ENCODE results near the gene FERMT2.

FERMT2 gene

DNA sequence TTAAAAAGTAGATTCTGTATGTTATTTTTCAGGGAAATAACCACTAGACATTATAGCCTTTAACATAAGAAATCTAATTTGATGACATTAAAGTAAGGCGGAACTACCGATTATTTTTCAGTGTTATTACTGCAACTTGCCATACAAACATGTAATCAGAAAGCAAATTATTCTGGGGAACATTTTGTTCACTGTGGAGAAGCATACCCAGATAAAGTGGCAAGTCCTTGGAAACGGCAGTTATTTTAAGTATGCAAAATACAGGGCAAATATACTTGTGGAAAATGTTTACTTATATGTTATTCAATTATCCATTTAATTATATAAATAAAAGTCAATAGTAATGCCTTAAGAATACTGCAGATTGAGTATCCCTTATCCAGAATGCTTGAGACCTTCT is 71.9 kb downstream of the FERMT2 start:
- H3K4me3 ChIP-seq: no peak overlapping the region
- no peaks in the 10 kb centered on the region for H4K20me1 ChIP-seq
- no peak overlapping the region for H3K4me2 ChIP-seq
- no peaks in the 10 kb centered on the region for H3K9me3 ChIP-seq (replicated peaks in 1 of 11)
- no peaks in the 10 kb centered on the region for H3K27me3 ChIP-seq
- peaks cover 0 to 4% (median 0%) of the 10 kb centered on the region in 10 experiments; a peak in 1 of 20 replicates for H3K4me1 ChIP-seq
- TF ChIP-seq Cebpa-rat (IDR thresholded peaks at IDR 0.05): no peak
- no peak overlapping the region for H3K27ac ChIP-seq
- no peak overlapping the region for H3K9ac ChIP-seq
- H3K36me3 ChIP-seq: no peaks in the 10 kb centered on the region

DNA sequence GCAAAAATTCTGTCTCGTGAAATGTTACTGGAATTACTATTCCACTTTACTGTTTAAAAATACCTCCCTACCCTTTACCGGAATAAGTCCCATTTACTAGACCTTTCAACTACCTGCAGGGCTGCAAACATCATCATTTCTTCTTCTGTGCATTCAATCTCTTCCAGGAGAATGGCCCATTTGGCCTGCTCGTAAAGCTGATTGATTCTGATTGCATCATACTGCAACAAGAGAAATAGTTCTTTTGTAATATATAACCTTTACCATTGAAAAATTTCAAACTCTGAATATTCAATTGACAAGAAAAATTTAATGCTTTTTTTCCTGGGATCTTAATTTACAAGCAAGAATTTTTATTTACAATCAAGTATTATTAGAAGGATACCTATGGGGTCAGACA is 72.4 kb downstream of the FERMT2 start:
- H3K36me3 ChIP-seq: no peaks in the 10 kb centered on the region
- H3K9ac ChIP-seq: no peak overlapping the region
- H3K4me2 ChIP-seq: no peak overlapping the region
- TF ChIP-seq Cebpa-rat (IDR thresholded peaks at IDR 0.05): peak in 3 of 11 experiments; percentile 38 to 60 (median 38); a peak in 2 of 22 replicates
- no peaks in the 10 kb centered on the region for H3K9me3 ChIP-seq (replicated peaks in 1 of 11)
- H3K27ac ChIP-seq: no peak overlapping the region
- no peaks in the 10 kb centered on the region for H4K20me1 ChIP-seq
- H3K27me3 ChIP-seq: no peaks in the 10 kb centered on the region
- peaks cover 0 to 4% (median 0%) of the 10 kb centered on the region in 10 experiments; a peak in 1 of 20 replicates for H3K4me1 ChIP-seq
- H3K4me3 ChIP-seq: no peak overlapping the region

DNA sequence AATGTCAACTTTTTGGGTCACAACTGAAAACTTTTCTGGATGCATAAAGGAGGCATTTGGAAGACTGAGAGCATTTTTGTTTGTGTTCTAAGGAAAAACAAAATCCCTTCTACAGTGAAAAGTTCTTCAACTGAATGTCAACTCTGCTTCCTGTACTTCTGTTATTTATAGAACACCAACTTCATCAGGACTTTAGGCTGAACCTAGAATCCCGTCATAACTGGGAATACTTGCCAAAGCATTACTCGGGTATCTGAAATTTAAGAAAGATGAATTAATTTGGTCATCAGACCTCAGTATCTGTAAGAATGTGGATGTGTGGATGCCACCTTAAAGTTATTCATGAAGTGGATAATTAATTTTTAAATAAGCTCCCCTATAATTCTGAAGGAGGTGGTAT is 73.2 kb downstream of the FERMT2 start:
- H3K9me3 ChIP-seq (replicated peaks in 1 of 11): no peaks in the 10 kb centered on the region
- H3K9ac ChIP-seq: no peak overlapping the region
- H3K4me1 ChIP-seq: peaks cover 0 to 4% (median 0%) of the 10 kb centered on the region in 10 experiments; a peak in 1 of 20 replicates
- no peaks in the 10 kb centered on the region for H3K27me3 ChIP-seq
- no peak overlapping the region for H3K27ac ChIP-seq
- no peaks in the 10 kb centered on the region for H4K20me1 ChIP-seq
- TF ChIP-seq Cebpa-rat (IDR thresholded peaks at IDR 0.05): no peak
- H3K36me3 ChIP-seq: no peaks in the 10 kb centered on the region
- H3K4me2 ChIP-seq: peak overlapping the region in 1 of 11 experiments; percentile 19; a peak in 1 of 22 replicates
- no peak overlapping the region for H3K4me3 ChIP-seq

DNA sequence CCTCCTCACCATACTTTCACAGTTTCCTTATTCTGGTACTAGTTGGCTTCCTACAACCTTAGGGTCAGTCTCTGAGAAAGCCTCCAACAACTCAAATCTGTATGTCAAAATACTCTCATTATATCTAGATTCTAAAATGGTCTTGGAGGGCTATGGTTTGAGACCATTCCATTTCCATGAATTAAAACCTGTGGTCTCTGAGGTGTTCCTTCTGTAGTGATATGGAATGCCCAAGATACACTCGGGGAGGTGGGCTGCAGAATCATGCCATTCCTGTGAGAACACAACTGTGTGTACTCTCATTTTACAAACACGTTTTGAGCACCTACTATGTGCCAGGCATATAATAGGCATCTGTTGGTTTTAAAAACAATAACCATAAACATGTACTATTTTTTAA is 74.0 kb downstream of the FERMT2 start:
- no peaks in the 10 kb centered on the region for H3K9me3 ChIP-seq (replicated peaks in 1 of 11)
- no peaks in the 10 kb centered on the region for H3K27me3 ChIP-seq
- H3K4me3 ChIP-seq: no peak overlapping the region
- no peaks in the 10 kb centered on the region for H4K20me1 ChIP-seq
- H3K36me3 ChIP-seq: no peaks in the 10 kb centered on the region
- no peak overlapping the region for H3K27ac ChIP-seq
- H3K4me2 ChIP-seq: no peak overlapping the region; a peak in 1 of 22 replicates
- H3K9ac ChIP-seq: no peak overlapping the region
- no peak for TF ChIP-seq Cebpa-rat (IDR thresholded peaks at IDR 0.05)
- H3K4me1 ChIP-seq: peaks cover 0 to 4% (median 0%) of the 10 kb centered on the region in 10 experiments; a peak in 1 of 20 replicates

DNA sequence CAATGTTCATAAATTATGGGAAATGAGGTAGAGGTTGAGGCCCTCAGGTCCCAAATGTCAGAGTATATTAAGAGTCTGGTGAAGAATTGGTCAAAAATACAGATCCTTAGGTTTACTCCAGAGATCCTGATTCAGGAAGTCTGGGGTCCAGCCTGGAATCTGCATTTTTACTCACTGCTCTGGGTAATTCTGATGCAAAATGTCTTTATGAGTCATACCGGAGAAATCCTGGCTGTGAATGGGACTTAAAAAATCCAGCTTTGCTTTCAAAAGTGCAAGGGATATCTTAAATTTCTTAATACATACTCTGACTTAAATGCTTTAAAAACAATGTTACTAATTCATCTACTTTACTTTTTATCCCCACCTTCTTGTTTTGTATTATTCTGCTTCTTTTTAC is 74.5 kb downstream of the FERMT2 start:
- no peaks in the 10 kb centered on the region for H3K9me3 ChIP-seq (replicated peaks in 1 of 11)
- no peak overlapping the region for H3K4me3 ChIP-seq
- no peak for TF ChIP-seq Cebpa-rat (IDR thresholded peaks at IDR 0.05)
- no peaks in the 10 kb centered on the region for H4K20me1 ChIP-seq
- no peak overlapping the region for H3K4me2 ChIP-seq
- H3K36me3 ChIP-seq: no peaks in the 10 kb centered on the region; a peak in 1 of 22 replicates
- peaks cover 0 to 4% (median 0%) of the 10 kb centered on the region in 10 experiments; a peak in 1 of 20 replicates for H3K4me1 ChIP-seq
- no peaks in the 10 kb centered on the region for H3K27me3 ChIP-seq
- H3K9ac ChIP-seq: no peak overlapping the region
- no peak overlapping the region for H3K27ac ChIP-seq

DNA sequence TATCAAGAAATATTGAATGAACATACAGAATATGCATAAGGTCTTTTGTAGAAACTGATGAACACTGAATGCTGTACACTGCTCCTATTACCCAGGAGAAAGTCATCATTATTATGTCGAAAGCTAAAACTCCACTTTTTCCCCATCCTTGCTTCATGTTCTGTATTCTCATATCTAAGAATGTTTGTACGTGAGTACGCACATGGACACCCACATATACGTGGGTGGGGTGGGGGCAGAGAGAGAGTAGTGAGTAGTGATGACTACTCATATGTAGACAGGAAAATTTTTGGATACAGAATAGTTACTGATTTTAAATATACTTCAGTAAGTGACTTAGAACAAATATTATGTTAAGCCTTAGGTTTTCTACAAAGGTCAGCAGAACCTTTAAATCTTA is 75.1 kb downstream of the FERMT2 start:
- Histone ChIP-seq H4K20me1 (no peaks in the 10 kb centered on the region), H3K9me3 (replicated peaks in 1 of 11) (no peaks in the 10 kb centered on the region), H3K4me3 (no peak overlapping the region), H3K36me3 (peaks cover 0 to 4% (median 0%) of the 10 kb centered on the region in 11 experiments; a peak in 1 of 22 replicates), H3K27ac (no peak overlapping the region), H3K4me1 (peaks cover 0 to 4% (median 0%) of the 10 kb centered on the region in 10 experiments; a peak in 1 of 20 replicates), H3K9ac (no peak overlapping the region), H3K4me2 (no peak overlapping the region), H3K27me3 (no peaks in the 10 kb centered on the region)
- TF ChIP-seq Cebpa-rat (IDR thresholded peaks at IDR 0.05): no peak

DNA sequence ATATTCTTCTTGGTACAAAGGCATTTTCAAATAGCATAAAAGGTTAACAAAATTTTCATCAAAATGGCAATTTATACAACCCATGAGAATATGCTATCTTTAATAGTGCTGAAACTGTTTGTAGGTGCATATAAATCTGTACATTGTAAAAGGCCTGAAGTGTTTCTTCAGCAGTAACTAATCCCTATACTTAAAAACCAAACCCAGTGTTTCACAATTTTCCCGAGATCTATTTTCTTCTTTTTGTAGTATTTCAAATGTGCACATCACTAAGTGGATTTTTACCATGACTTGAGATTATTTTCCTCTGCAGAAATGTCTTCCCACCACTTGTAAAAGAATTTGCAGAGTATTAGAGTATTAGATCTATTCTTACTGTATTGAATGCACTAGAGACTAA is 76.5 kb downstream of the FERMT2 start:
- no peaks in the 10 kb centered on the region for H3K9me3 ChIP-seq (replicated peaks in 1 of 11)
- H3K27me3 ChIP-seq: no peaks in the 10 kb centered on the region
- no peak overlapping the region for H3K9ac ChIP-seq
- H3K4me1 ChIP-seq: peaks cover 0 to 4% (median 0%) of the 10 kb centered on the region in 10 experiments; a peak in 1 of 20 replicates
- peaks cover 0 to 4% (median 0%) of the 10 kb centered on the region in 11 experiments; a peak in 1 of 22 replicates for H3K36me3 ChIP-seq
- H4K20me1 ChIP-seq: no peaks in the 10 kb centered on the region
- H3K27ac ChIP-seq: no peak overlapping the region
- H3K4me2 ChIP-seq: no peak overlapping the region
- TF ChIP-seq Cebpa-rat (IDR thresholded peaks at IDR 0.05): no peak
- H3K4me3 ChIP-seq: no peak overlapping the region

DNA sequence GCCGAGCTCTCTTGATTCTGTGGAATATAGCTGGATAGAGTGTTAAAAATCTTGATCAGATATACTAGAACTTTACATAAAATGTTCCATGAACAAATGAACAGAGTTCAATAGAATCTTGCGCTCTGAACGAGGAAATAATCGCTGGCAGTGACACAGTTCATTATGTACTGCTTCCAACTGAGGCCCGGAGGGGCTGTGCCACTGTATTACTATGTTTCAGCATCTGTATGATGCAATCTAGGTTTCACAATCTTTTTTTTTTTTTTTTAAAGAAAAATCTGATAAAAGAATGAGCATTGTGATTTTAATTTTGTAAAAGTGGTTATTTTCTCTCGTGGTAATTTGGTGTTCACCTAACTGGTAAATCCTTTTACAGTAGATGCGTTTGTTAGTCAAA is 77.2 kb downstream of the FERMT2 start:
- no peak overlapping the region for H3K9ac ChIP-seq
- no peak overlapping the region for H3K4me3 ChIP-seq
- H3K9me3 ChIP-seq (replicated peaks in 1 of 11): no peaks in the 10 kb centered on the region
- no peaks in the 10 kb centered on the region for H3K27me3 ChIP-seq
- H3K4me1 ChIP-seq: peaks cover 0 to 4% (median 0%) of the 10 kb centered on the region in 10 experiments; a peak in 1 of 20 replicates
- H3K4me2 ChIP-seq: no peak overlapping the region
- peaks cover 0 to 4% (median 0%) of the 10 kb centered on the region in 11 experiments; a peak in 1 of 22 replicates for H3K36me3 ChIP-seq
- no peak overlapping the region for H3K27ac ChIP-seq
- TF ChIP-seq Cebpa-rat (IDR thresholded peaks at IDR 0.05): 0 out of 22 replicates have a peak, but pooled peaks of 1 of the 11 experiments have one; percentile 38
- H4K20me1 ChIP-seq: no peaks in the 10 kb centered on the region

DNA sequence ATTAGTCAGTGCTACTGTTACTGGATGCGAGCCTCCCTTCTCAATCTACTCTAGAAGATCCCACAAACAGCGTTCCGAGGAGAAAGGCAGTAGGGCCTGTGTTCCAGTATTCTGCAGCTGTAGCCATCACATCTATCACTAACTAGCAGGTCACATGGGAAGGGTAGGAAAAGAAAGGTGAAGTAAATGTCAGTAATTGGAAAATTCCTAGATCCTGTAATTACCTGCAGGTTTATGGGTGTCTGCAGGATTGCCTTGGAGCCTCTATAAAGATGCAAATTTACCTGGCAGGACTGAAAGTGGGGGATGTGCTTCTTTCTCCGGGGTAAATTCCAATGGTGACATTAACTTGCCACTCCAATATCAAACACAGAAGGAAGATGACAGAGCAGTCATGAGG is 77.8 kb downstream of the FERMT2 start:
- Histone ChIP-seq H3K36me3 (peaks cover 0 to 4% (median 0%) of the 10 kb centered on the region in 11 experiments; a peak in 1 of 22 replicates), H3K4me2 (no peak overlapping the region)

DNA sequence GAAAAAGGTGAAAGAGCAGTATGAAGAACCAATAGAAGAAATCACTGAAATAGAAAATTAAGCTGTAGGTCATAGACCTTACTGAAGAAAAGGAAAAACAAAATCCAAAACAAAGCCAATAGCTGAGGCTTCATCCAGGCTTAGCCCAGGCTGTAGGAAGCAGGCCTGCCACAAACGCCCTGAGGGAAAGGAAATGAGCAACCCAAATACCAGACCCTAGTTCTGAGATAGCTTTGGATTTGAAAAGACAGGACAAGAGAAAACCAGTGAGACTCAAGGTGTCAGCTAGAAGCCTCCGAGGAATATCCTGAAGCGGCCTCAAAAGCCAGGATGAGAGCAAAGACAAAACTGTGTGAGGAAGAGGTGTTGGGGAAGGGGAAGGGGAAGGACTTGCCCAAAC is 79.2 kb downstream of the FERMT2 start:
- Histone ChIP-seq H3K4me3 (no peak overlapping the region), H4K20me1 (no peaks in the 10 kb centered on the region), H3K27ac (no peak overlapping the region), H3K9ac (no peak overlapping the region), H3K4me1 (no peaks in the 10 kb centered on the region), H3K27me3 (no peaks in the 10 kb centered on the region), H3K36me3 (peaks cover 0 to 4% (median 0%) of the 10 kb centered on the region in 11 experiments; a peak in 1 of 22 replicates), H3K4me2 (no peak overlapping the region), H3K9me3 (replicated peaks in 1 of 11) (no peaks in the 10 kb centered on the region)
- no peak for TF ChIP-seq Cebpa-rat (IDR thresholded peaks at IDR 0.05)

More for the DNA sequence above, 77.8 kb downstream of the FERMT2 start:
- Histone ChIP-seq H3K27me3 (no peaks in the 10 kb centered on the region), H3K27ac (no peak overlapping the region), H4K20me1 (no peaks in the 10 kb centered on the region), H3K9me3 (replicated peaks in 1 of 11) (no peaks in the 10 kb centered on the region), H3K4me3 (no peak overlapping the region), H3K4me1 (peaks cover 0 to 4% (median 0%) of the 10 kb centered on the region in 10 experiments; a peak in 1 of 20 replicates), H3K9ac (no peak overlapping the region)
- no peak for TF ChIP-seq Cebpa-rat (IDR thresholded peaks at IDR 0.05)
